ENCODE data around the gene SLC25A24. TPM values are rescaled to one million over a fixed set of nuclear protein-coding genes. Genes with fewer than 3 reads are reported as not detected.
"Not testable (repeated sequence)": the region's sequence is repeated elsewhere in the genome, so short reads cannot be mapped to it uniquely, and the experiment has no call there.

Gene SLC25A24
- total RNA-seq, 3 donors from 2014 or later, result 6.0 to 9.7 (median 6.1) TPM

GRCh38 chr1:108140177-108140576, 60.0 kb downstream of the SLC25A24 start:
- no peak for ATAC-seq
- peaks cover 3% of the 10 kb centered on the region for H3K9me3 Mint-ChIP-seq
- H3K36me3 Mint-ChIP-seq (ENCODE audit: insufficient read depth), result peaks cover 46% of the 10 kb centered on the region
- no peaks in the 10 kb centered on the region for H3K27me3 Mint-ChIP-seq (ENCODE audit: low read depth)
- DNase-seq, result no peak
- H3K4me1 Mint-ChIP-seq (ENCODE audit: low read depth), result no peaks in the 10 kb centered on the region
- no peak overlapping the region for H3K4me3 Mint-ChIP-seq

- H3K9me3 Mint-ChIP-seq; H3K4me3 Mint-ChIP-seq; ATAC-seq; H3K4me1 Mint-ChIP-seq (ENCODE audit: low read depth); H3K27me3 Mint-ChIP-seq (ENCODE audit: low read depth); DNase-seq: not testable (repeated sequence)
- H3K36me3 Mint-ChIP-seq (ENCODE audit: insufficient read depth), result peaks cover 48% of the 10 kb centered on the region
These were observed 60.6 kb downstream of the SLC25A24 start for GRCh38 chr1:108139555-108139954.

GRCh38 chr1:108133148-108133547, 67.0 kb downstream of the SLC25A24 start:
- ATAC-seq; H3K4me1 Mint-ChIP-seq (ENCODE audit: low read depth); H3K4me3 Mint-ChIP-seq; DNase-seq; H3K9me3 Mint-ChIP-seq; H3K27me3 Mint-ChIP-seq (ENCODE audit: low read depth): not testable (repeated sequence)
- peaks cover 28% of the 10 kb centered on the region for H3K36me3 Mint-ChIP-seq (ENCODE audit: insufficient read depth)

GRCh38 chr1:108132367-108132766, 67.8 kb downstream of the SLC25A24 start:
- not testable (repeated sequence) for H3K27me3 Mint-ChIP-seq (ENCODE audit: low read depth); H3K4me1 Mint-ChIP-seq (ENCODE audit: low read depth); DNase-seq

GRCh38 chr1:108131281-108131680, 68.9 kb downstream of the SLC25A24 start:
- not testable (repeated sequence) for H3K4me3 Mint-ChIP-seq; ATAC-seq; H3K27me3 Mint-ChIP-seq (ENCODE audit: low read depth); H3K4me1 Mint-ChIP-seq (ENCODE audit: low read depth); H3K9me3 Mint-ChIP-seq; DNase-seq
- peaks cover 19% of the 10 kb centered on the region for H3K36me3 Mint-ChIP-seq (ENCODE audit: insufficient read depth)

More at GRCh38 chr1:108132367-108132766, 67.8 kb downstream of the SLC25A24 start:
- not testable (repeated sequence) for ATAC-seq, H3K4me3 Mint-ChIP-seq, H3K9me3 Mint-ChIP-seq
- peaks cover 23% of the 10 kb centered on the region for H3K36me3 Mint-ChIP-seq (ENCODE audit: insufficient read depth)

GRCh38 chr1:108130794-108131193, 69.3 kb downstream of the SLC25A24 start:
- no peaks in the 10 kb centered on the region for H3K4me1 Mint-ChIP-seq (ENCODE audit: low read depth)
- peaks cover 17% of the 10 kb centered on the region for H3K36me3 Mint-ChIP-seq (ENCODE audit: insufficient read depth)
- H3K27me3 Mint-ChIP-seq (ENCODE audit: low read depth), result no peaks in the 10 kb centered on the region
- ATAC-seq (no peak), DNase-seq (no peak)
- H3K4me3 Mint-ChIP-seq, result no peak overlapping the region
- peaks cover 5% of the 10 kb centered on the region for H3K9me3 Mint-ChIP-seq

- ATAC-seq (no peak), DNase-seq (no peak)
- peaks cover 17% of the 10 kb centered on the region for H3K36me3 Mint-ChIP-seq (ENCODE audit: insufficient read depth)
- H3K4me3 Mint-ChIP-seq, result no peak overlapping the region
- peaks cover 5% of the 10 kb centered on the region for H3K9me3 Mint-ChIP-seq
- no peaks in the 10 kb centered on the region for H3K27me3 Mint-ChIP-seq (ENCODE audit: low read depth)
- H3K4me1 Mint-ChIP-seq (ENCODE audit: low read depth), result peaks cover 4% of the 10 kb centered on the region
These were observed 70.1 kb downstream of the SLC25A24 start for GRCh38 chr1:108129999-108130398.

GRCh38 chr1:108125312-108126138, 74.6 kb downstream of the SLC25A24 start:
- no peaks in the 10 kb centered on the region for H3K27me3 Mint-ChIP-seq (ENCODE audit: low read depth)
- H3K36me3 Mint-ChIP-seq (ENCODE audit: insufficient read depth), result no peaks in the 10 kb centered on the region
- peaks cover 4% of the 10 kb centered on the region for H3K4me1 Mint-ChIP-seq (ENCODE audit: low read depth)
- DNase-seq (peak; percentile 57), ATAC-seq (peak; percentile 91 to 92)
- H3K9me3 Mint-ChIP-seq, result no peaks in the 10 kb centered on the region
- H3K4me3 Mint-ChIP-seq, result no peak overlapping the region

- Mint-ChIP-seq H3K27me3 (ENCODE audit: low read depth) (no peaks in the 10 kb centered on the region), H3K9me3 (no peaks in the 10 kb centered on the region), H3K4me1 (ENCODE audit: low read depth) (peaks cover 5% of the 10 kb centered on the region), H3K4me3 (no peak overlapping the region), H3K36me3 (ENCODE audit: insufficient read depth) (no peaks in the 10 kb centered on the region)
- DNase-seq, result no peak
- ATAC-seq, result no peak
These were observed 75.4 kb downstream of the SLC25A24 start for GRCh38 chr1:108124622-108125311.

GRCh38 chr1:108124023-108124422, 76.1 kb downstream of the SLC25A24 start:
- Mint-ChIP-seq H3K4me1 (ENCODE audit: low read depth) (peaks cover 9% of the 10 kb centered on the region), H3K4me3 (no peak overlapping the region), H3K9me3 (no peaks in the 10 kb centered on the region), H3K36me3 (ENCODE audit: insufficient read depth) (no peaks in the 10 kb centered on the region), H3K27me3 (ENCODE audit: low read depth) (no peaks in the 10 kb centered on the region)
- DNase-seq, result no peak
- no peak for ATAC-seq

GRCh38 chr1:108121358-108122143, 78.6 kb downstream of the SLC25A24 start:
- no peaks in the 10 kb centered on the region for H3K9me3 Mint-ChIP-seq
- H3K27me3 Mint-ChIP-seq (ENCODE audit: low read depth), result no peaks in the 10 kb centered on the region
- no peaks in the 10 kb centered on the region for H3K36me3 Mint-ChIP-seq (ENCODE audit: insufficient read depth)
- no peak for DNase-seq
- ATAC-seq, result no peak
- no peak overlapping the region for H3K4me3 Mint-ChIP-seq
- H3K4me1 Mint-ChIP-seq (ENCODE audit: low read depth), result peaks cover 14% of the 10 kb centered on the region

- H3K36me3 Mint-ChIP-seq (ENCODE audit: insufficient read depth), result no peaks in the 10 kb centered on the region
- H3K4me1 Mint-ChIP-seq (ENCODE audit: low read depth), result peaks cover 10% of the 10 kb centered on the region
- H3K27me3 Mint-ChIP-seq (ENCODE audit: low read depth), result no peaks in the 10 kb centered on the region
- DNase-seq, result no peak
- no peak for ATAC-seq
- no peaks in the 10 kb centered on the region for H3K9me3 Mint-ChIP-seq
- no peak overlapping the region for H3K4me3 Mint-ChIP-seq
These were observed 80.0 kb downstream of the SLC25A24 start for GRCh38 chr1:108120163-108120562.

GRCh38 chr1:108119500-108119899, 80.6 kb downstream of the SLC25A24 start:
- H3K36me3 Mint-ChIP-seq (ENCODE audit: insufficient read depth), result no peaks in the 10 kb centered on the region
- DNase-seq, result no peak
- no peaks in the 10 kb centered on the region for H3K27me3 Mint-ChIP-seq (ENCODE audit: low read depth)
- peaks cover 10% of the 10 kb centered on the region for H3K4me1 Mint-ChIP-seq (ENCODE audit: low read depth)
- no peaks in the 10 kb centered on the region for H3K9me3 Mint-ChIP-seq
- no peak for ATAC-seq
- H3K4me3 Mint-ChIP-seq, result no peak overlapping the region
